ENCODE measurements around the gene RNF220.

DNA sequence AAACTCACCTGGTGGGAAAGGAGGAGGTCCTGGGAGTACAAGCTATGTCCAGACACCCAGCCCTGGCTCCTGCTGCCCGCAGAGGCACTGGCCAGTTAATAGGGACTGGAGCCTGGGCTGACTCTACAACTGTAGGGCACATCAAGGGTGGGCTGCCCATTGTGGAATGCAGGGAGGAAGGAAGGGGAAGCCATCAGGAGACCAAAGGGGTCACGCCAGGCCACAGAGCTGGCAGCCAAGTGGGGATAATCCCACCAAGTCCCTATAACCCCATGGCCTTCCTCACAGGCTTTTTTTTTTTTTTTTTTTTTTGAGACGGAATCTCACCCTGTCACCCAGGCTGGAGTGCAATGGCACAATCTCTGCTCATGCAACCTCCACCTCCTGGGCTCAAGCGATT, 254.5 kb downstream of the RNF220 start:
- TF ChIP-seq, protein P1, sequence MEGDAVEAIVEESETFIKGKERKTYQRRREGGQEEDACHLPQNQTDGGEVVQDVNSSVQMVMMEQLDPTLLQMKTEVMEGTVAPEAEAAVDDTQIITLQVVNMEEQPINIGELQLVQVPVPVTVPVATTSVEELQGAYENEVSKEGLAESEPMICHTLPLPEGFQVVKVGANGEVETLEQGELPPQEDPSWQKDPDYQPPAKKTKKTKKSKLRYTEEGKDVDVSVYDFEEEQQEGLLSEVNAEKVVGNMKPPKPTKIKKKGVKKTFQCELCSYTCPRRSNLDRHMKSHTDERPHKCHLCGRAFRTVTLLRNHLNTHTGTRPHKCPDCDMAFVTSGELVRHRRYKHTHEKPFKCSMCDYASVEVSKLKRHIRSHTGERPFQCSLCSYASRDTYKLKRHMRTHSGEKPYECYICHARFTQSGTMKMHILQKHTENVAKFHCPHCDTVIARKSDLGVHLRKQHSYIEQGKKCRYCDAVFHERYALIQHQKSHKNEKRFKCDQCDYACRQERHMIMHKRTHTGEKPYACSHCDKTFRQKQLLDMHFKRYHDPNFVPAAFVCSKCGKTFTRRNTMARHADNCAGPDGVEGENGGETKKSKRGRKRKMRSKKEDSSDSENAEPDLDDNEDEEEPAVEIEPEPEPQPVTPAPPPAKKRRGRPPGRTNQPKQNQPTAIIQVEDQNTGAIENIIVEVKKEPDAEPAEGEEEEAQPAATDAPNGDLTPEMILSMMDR (IDR thresholded peaks at IDR 0.05): no peak
- TF ChIP-seq POLR2A (IDR thresholded peaks at IDR 0.05) (no peak), EP300 (IDR thresholded peaks at IDR 0.05) (no peak)
